DOHH2 (cell line): Measurements from ENCODE around the gene NFRKB.

Experiments used
- CTCF ChIP-seq: fragments of 200-600 bp; sonication (generic); IDR thresholded peaks from one replicate; pipeline ENCODE4 v1.5.1; 2014; ENCODE audit warnings: antibody characterized with exemption, mild to moderate bottlenecking, low read depth, low read length; ENCODE audit not compliant: poor library complexity, severe bottlenecking
- EZH2phosphoT487 ChIP-seq: fragments of 200-600 bp; sonication (generic); IDR thresholded peaks from 2 replicates; pipeline ENCODE4 v1.6.1; 2017; ENCODE audit warnings: borderline replicate concordance, mild to moderate bottlenecking, antibody characterized with exemption, low read length, moderate library complexity, mixed read lengths

DNA sequence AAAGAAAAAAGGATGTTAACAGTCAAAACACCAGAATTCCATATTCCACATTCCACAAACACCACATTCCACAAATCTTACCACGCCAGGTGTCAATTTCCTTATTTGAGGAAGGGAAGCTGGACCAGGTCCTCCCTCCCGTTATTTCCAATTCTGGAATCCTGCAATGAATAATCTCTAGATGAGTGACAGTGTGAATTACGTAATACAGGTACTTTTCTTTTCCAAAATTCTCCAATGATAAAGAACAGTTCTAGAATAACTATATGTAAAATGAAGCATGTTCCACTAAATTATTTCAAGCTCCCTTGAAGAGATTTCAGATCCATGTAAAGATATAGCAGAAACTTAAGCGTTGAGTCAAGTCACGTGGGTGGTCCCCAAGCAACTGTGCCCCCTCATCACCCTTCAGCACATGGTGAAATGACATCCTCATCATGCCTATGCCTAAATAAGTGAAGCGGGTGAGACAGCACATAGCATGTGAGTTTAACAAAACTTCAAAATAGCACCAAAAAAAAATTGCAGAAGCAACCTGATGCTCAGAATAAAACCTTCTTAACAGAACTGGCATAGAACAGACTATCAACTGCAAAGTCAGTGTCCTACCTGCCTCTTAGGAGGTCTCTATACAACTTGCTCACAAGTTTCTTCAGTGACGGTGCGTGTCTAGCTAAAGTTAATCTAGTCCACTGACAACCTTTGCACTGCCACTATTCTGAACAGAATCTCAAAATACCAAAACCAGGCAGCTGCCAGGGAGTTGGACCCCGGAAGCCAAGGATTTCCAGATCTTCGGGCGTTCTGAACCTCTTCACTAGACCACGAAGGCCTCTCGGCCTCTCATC lies 876 bp downstream of the NFRKB start:
- TF ChIP-seq CTCF (no peak), EZH2phosphoT487 (no peak)
